NCI-H146 treated with DMSO at 0.1 percent for 48 hours (cell line): Measurements from ENCODE around the gene EFCAB13.

ENCODE experiments used
- DNase-seq: peaks from one replicate; lab custom pipeline; 2025; ENCODE audit not compliant: unreplicated experiment; lab: John Stamatoyannopoulos, UW

Gene EFCAB13

GRCh38 chr17:47295037-47295873, 28.5 kb upstream of the EFCAB13 start:
- DNase-seq: no peak

GRCh38 chr17:47295874-47296255, 27.9 kb upstream of the EFCAB13 start:
- DNase-seq: no peak

- no peak for DNase-seq
Measured at GRCh38 chr17:47297661-47298400, 25.9 kb upstream of the EFCAB13 start.

GRCh38 chr17:47298712-47299111, 25.0 kb upstream of the EFCAB13 start:
- DNase-seq: no peak

GRCh38 chr17:47299239-47299910, 24.4 kb upstream of the EFCAB13 start:
- no peak for DNase-seq

- DNase-seq: no peak
Measured at GRCh38 chr17:47300718-47301117, 23.0 kb upstream of the EFCAB13 start.

- no peak for DNase-seq
Measured at GRCh38 chr17:47301161-47301560, 22.6 kb upstream of the EFCAB13 start.

GRCh38 chr17:47301831-47302230, 21.9 kb upstream of the EFCAB13 start:
- DNase-seq: no peak

GRCh38 chr17:47304186-47304585, 19.6 kb upstream of the EFCAB13 start:
- no peak for DNase-seq

- DNase-seq: no peak
Measured at GRCh38 chr17:47305302-47305923, 18.3 kb upstream of the EFCAB13 start.

GRCh38 chr17:47310186-47310733, 13.5 kb upstream of the EFCAB13 start:
- DNase-seq: peak; percentile 90

- no peak for DNase-seq
Measured at GRCh38 chr17:47311420-47311819, 12.3 kb upstream of the EFCAB13 start.

GRCh38 chr17:47315451-47316266, 8.1 kb upstream of the EFCAB13 start:
- DNase-seq: peak; percentile 52

- DNase-seq: no peak
Measured at GRCh38 chr17:47316311-47316710, 7.4 kb upstream of the EFCAB13 start.

GRCh38 chr17:47317119-47317518, 6.6 kb upstream of the EFCAB13 start:
- DNase-seq: no peak

- DNase-seq: no peak
Measured at GRCh38 chr17:47318197-47318918, 5.4 kb upstream of the EFCAB13 start.

GRCh38 chr17:47320879-47321502, 2.8 kb upstream of the EFCAB13 start:
- no peak for DNase-seq

- peak; percentile 78 for DNase-seq
Measured at GRCh38 chr17:47324224-47325020, 667 bp downstream of the EFCAB13 start.
